Endothelial cell (in vitro differentiated cells): Measurements from ENCODE around the gene RHOD. TPM values are rescaled to one million over a fixed set of nuclear protein-coding genes. Genes with fewer than 3 reads are reported as not detected.
A peak's percentile ranks its signal among the peaks of the same experiment; 100 is the strongest.

Experiments used
- DNase-seq: peaks from one replicate; pipeline ENCODE4 v3.0.0; 2021; ENCODE audit warnings: low spot score
- H3K27ac Mint-ChIP-seq: one replicate; pipeline ENCODE4 v1.8.0; 2021; ENCODE audit warnings: mixed read lengths, inconsistent platforms; ENCODE audit not compliant: unreplicated experiment
- H3K27me3 Mint-ChIP-seq: one replicate; pipeline ENCODE4 v1.8.0; 2021; ENCODE audit warnings: mild to moderate bottlenecking, moderate library complexity, mixed read lengths, inconsistent platforms; ENCODE audit not compliant: unreplicated experiment
- H3K36me3 Mint-ChIP-seq: one replicate; pipeline ENCODE4 v1.8.0; 2021; ENCODE audit warnings: mild to moderate bottlenecking, low read depth, mixed read lengths, inconsistent platforms; ENCODE audit not compliant: unreplicated experiment
- H3K4me1 Mint-ChIP-seq: one replicate; pipeline ENCODE4 v1.8.0; 2021; ENCODE audit warnings: mild to moderate bottlenecking, mixed read lengths, inconsistent platforms; ENCODE audit not compliant: unreplicated experiment
- H3K4me3 Mint-ChIP-seq: one replicate; pipeline ENCODE4 v1.8.0; 2021; ENCODE audit warnings: mild to moderate bottlenecking, mixed read lengths, inconsistent platforms; ENCODE audit not compliant: unreplicated experiment
- H3K9me3 Mint-ChIP-seq: one replicate; pipeline ENCODE4 v1.8.0; 2021; ENCODE audit warnings: mixed read lengths, inconsistent platforms; ENCODE audit not compliant: unreplicated experiment
- total RNA-seq: library from RNA; stranded (reverse); fragmentation: NEBNext Ultra II Directional; extraction: Animal tissue kit (Norgen Biotek cat#: 25700); gene quantifications from one replicate; pipeline ENCODE4 v1.2.1, GENCODE V29; 2021; ENCODE audit not compliant: unreplicated experiment
- TF ChIP-seq, protein P1 (sequence below): fragments of 200-600 bp; sonication (generic); IDR thresholded peaks from one replicate; pipeline ENCODE4 v1.5.0; 2021; ENCODE audit warnings: antibody characterized with exemption; ENCODE audit not compliant: unreplicated experiment

RHOD gene
- total RNA-seq, 1 donor from 2014 or later, result 10.5 TPM

DNA sequence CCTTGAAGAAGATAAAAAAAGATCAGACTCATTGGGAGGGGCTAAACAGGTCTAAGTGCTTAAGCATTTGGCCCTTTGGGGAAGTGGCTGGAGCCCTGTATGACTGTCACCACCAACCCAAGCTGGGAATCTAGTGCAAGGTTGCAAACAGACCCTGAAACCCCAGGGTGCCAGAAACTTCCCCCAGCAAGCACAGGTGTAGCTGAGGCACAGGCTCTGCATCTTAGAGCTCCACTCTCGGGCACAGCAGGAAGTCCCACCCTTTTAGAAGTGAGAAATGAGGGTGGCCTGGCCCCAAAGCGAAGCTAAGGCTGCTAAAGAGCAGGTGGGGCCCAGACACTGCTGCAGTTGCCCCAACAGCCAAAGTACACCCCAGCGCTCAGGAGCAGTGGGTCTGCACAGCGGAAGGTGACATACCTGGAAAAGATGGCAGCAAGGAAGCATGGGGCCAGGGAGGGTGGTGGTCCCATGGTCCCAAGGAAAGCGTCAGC lies 56.6 kb downstream of the RHOD start:
- Mint-ChIP-seq H3K27me3 (peaks cover 5% of the 10 kb centered on the region), H3K36me3 (no peaks in the 10 kb centered on the region), H3K27ac (no peak overlapping the region), H3K9me3 (no peaks in the 10 kb centered on the region), H3K4me1 (peaks cover 6% of the 10 kb centered on the region), H3K4me3 (no peak overlapping the region)
- no peak for DNase-seq
- TF ChIP-seq, protein P1, sequence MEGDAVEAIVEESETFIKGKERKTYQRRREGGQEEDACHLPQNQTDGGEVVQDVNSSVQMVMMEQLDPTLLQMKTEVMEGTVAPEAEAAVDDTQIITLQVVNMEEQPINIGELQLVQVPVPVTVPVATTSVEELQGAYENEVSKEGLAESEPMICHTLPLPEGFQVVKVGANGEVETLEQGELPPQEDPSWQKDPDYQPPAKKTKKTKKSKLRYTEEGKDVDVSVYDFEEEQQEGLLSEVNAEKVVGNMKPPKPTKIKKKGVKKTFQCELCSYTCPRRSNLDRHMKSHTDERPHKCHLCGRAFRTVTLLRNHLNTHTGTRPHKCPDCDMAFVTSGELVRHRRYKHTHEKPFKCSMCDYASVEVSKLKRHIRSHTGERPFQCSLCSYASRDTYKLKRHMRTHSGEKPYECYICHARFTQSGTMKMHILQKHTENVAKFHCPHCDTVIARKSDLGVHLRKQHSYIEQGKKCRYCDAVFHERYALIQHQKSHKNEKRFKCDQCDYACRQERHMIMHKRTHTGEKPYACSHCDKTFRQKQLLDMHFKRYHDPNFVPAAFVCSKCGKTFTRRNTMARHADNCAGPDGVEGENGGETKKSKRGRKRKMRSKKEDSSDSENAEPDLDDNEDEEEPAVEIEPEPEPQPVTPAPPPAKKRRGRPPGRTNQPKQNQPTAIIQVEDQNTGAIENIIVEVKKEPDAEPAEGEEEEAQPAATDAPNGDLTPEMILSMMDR, result no peak

DNA sequence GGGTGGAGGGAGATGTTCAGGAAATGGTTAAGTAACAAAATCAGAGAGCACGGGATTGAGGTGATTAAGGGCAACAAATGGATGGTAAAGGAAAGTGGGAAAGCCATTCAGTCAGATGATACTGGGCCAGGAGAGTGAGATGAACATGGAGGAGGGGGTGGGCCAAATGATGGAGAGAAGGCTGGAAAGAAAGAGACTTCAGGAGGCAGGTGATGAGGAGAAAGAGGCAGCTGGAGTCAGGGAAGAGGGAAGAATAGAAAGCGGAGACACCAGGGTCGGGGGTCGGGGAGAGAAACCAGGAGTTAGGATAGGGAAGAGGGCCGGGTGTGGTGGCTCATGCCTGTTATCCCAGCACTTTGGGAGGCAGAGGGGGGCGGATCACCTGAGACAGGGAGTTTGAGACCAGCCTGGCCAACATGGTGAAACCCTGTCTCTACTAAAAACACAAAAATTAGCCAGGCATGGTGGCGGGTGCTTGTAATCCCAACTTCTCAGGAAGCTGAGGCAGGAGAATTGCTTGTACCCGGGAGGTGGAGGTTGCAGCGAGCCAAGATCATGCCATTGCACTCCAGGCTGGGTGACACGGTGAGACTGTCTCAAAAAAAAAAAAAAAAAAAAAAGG lies 57.7 kb downstream of the RHOD start:
- no peak overlapping the region for H3K4me3 Mint-ChIP-seq
- H3K9me3 Mint-ChIP-seq, result no peaks in the 10 kb centered on the region
- no peaks in the 10 kb centered on the region for H3K36me3 Mint-ChIP-seq
- H3K4me1 Mint-ChIP-seq, result peaks cover 6% of the 10 kb centered on the region
- H3K27ac Mint-ChIP-seq, result no peak overlapping the region
- DNase-seq, result no peak
- TF ChIP-seq, protein P1, result no peak
- peaks cover 5% of the 10 kb centered on the region for H3K27me3 Mint-ChIP-seq

DNA sequence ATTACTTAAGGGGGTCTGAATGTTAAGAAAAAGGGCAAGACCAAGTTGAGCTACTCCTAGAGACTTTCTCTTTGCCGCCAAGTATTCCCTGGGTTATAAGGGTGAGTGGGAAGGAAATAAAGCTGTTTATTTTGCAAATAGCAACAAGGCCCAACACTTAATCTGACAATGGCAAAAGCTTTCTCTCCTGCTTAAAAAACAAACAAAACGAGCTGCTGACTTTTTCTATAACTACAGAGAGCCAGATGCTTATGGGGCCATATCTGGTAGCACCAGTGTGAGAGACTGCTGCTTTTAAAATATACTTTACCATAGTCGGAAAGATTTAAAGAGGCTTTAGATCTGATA lies 60.1 kb downstream of the RHOD start:
- Mint-ChIP-seq H3K4me3 (no peak overlapping the region), H3K36me3 (peaks cover 3% of the 10 kb centered on the region), H3K4me1 (peaks cover 13% of the 10 kb centered on the region), H3K27ac (peak overlapping the region; percentile 18), H3K9me3 (no peaks in the 10 kb centered on the region), H3K27me3 (peaks cover 8% of the 10 kb centered on the region)
- TF ChIP-seq, protein P1, result no peak
- DNase-seq, result no peak

DNA sequence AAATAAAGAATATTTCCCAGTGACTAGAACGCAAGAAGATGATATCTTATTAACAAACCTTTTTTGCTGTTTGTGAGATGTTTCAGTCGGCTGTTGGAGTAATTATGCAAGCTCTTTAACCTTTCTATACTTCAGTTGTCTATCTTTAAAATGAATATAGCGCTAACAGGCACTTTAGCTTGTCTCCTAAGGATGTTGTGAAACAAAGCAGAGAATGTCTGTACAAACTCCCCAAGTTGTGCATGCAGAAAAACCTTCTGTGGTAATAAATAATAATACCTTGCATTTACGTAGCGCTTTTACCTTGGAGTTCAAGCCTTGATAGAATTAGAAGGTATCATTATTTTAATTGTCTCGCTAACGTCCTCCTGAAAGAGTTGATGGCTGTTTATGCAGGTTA lies 60.5 kb downstream of the RHOD start:
- H3K27ac Mint-ChIP-seq, result peak overlapping the region; percentile 88
- H3K4me1 Mint-ChIP-seq, result peaks cover 17% of the 10 kb centered on the region
- no peak for DNase-seq
- peaks cover 8% of the 10 kb centered on the region for H3K27me3 Mint-ChIP-seq
- peak overlapping the region; percentile 92 for H3K4me3 Mint-ChIP-seq
- TF ChIP-seq, protein P1, result no peak
- H3K36me3 Mint-ChIP-seq, result peaks cover 3% of the 10 kb centered on the region
- H3K9me3 Mint-ChIP-seq, result no peaks in the 10 kb centered on the region

DNA sequence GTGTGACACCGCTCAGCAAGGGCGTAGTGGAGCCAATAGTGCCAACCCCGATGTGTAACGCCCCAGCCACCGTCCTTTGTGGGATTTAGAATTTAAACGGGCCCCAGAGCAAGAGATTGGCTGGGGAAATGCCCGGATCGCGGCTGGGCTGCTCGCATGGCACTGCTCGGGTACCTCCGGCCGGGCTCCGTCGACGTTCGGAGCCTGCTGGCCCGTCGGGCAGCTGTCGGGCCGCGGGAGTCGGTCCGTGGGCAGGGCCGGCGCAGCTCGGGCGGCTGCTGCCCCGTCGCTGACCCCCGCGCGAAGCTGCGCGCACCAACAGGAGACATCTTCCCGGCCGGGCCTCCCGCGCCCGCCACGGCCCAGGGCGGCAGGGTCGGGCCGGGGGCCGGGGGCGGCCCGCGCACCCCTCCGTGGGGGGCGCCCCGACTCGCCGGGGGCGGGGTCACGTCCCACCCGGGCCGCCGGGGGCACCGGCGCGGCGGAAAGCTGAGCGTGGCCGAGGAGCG lies 61.1 kb downstream of the RHOD start:
- Mint-ChIP-seq H3K27me3 (peaks cover 8% of the 10 kb centered on the region), H3K36me3 (peaks cover 3% of the 10 kb centered on the region), H3K27ac (peak overlapping the region; percentile 88), H3K4me3 (peak overlapping the region; percentile 92), H3K4me1 (peaks cover 17% of the 10 kb centered on the region), H3K9me3 (no peaks in the 10 kb centered on the region)
- TF ChIP-seq, protein P1, result no peak
- peak; percentile 53 for DNase-seq
